Activated CD4-positive, alpha-beta T cell treated with anti-CD3 and anti-CD28 coated beads, Interleukin-2, amount 50 U/mL, for 48 hours (primary cell): ENCODE results near the gene PRAC2.

Experiments
- DNase-seq, 2 experiments: peaks; one replicate each; pipeline ENCODE4 v3.0.0-alpha.2; 2020

Gene PRAC2

DNA sequence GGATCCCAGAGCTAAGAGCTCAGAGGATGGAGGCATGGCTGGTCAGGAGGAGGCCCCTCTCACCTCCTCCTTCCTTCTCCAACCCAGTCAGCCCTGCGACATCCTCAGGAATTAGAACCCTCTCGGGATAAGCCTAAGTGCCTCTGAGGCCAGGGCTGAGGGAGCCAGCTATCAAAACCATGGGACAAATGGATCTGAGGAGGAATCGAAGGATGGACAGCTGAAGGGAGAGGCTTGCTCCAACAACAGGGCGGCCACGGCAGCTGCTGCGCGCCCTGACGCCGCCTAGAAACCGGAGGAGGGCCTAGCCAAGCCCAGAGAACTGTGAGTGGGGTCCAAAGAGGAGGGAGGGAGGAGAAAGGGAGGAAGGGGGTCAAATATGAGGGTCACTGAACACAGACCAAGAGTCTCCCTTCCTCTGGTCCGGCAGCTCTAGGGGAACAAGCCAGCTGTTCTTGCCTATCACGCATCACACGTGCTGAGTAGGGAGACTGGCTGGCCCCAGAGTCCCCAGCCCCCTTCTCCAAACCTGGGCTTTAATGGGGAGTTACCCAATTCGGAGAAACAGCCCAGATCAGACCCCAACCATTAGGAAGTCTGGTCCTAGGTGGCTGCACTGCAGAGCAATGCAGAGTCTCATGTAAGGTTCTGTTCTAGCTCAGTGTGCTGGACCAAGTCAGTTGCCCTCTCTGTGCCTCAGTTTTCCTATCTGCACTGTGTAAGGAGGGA lies 11.5 kb downstream of the PRAC2 start:
- DNase-seq = no peak

- DNase-seq = no peak
These were observed 12.0 kb downstream of the PRAC2 start for GRCh38 chr17:48735062-48735351.

GRCh38 chr17:48737330-48738043 lies 14.5 kb downstream of the PRAC2 start:
- DNase-seq = no peak

GRCh38 chr17:48738424-48738802 lies 15.4 kb downstream of the PRAC2 start:
- no peak for DNase-seq

DNA sequence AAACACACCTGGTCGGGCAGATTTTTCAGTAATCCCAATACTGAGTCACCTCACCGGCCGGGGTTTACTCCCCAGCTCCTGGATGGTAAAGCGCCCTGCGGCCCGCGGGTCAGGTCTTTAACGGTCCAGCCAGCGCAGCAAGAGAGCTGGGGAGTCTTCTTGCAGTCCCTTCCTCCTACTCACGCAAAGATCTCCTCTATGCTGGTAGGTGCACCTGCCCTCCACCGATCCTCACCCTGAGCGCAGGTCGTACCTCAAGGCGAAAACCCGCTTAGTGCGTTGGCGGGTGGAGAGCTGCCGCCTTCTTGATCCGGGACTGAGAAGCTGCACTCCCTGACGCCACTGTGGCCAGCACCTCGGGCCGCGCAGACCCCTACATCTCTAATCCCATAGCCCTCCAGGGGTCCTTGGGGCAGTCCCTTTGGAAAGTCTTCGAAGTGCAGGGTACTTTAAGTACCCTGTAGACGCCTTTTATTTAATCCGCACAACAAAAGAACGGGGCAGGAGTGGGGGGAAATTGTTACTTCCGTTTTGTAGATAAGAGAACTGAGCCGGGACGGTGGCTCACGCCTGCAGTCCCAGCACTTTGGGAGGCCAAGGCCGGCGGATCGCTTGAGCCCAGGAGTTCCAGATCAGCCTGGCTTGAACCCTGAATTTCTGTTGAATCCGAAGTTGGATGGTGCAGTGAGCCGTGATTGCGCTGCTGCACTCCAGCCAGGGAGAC lies 16.0 kb downstream of the PRAC2 start:
- DNase-seq = no peak

DNA sequence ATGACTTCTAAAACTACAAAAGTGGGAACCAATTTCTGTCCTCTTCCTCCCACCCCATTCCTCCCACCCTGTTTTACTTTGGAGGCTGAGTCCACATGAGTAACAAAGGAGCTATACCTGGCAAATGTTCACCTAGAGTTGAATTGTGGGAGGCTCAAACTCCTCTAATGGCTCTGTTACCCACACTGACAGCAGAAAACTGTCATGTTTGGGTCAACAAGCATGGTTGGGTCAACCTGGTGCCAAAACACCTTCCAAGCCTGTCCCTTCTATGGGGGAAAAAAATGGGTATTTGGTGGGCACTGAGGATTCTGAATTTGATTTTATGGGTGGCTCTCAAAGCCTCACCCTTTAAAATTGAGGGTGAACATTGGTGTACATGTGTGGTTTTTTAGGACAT lies 17.6 kb downstream of the PRAC2 start:
- no peak for DNase-seq

- no peak for DNase-seq
These were observed 22.6 kb downstream of the PRAC2 start for GRCh38 chr17:48745381-48746275.

DNA sequence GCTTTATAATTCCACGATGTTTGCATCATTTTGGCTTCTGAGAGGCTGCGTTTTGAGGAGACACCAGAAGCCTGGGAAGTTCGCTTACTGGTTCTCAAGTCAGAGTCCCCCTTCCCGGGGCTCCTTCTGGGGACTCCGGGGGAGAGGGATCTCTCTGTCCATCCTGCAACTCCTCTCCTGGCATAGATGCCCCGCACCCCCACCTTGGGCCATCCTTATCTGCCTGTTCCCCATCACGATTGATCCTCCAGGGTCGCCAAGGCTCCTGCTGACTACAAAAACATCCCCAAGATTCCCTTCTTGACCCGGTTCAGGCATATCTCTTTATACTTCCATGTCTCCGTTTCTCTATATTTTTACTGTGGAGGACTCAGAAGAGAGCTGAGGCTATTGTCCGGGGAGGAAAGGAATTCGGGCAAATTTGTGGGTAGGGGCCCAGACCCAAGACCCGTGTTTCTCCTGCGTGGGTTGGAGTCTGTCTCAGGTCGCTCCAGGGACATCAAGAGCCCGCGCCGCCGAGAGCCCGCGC lies 24.0 kb downstream of the PRAC2 start:
- no peak for DNase-seq

DNA sequence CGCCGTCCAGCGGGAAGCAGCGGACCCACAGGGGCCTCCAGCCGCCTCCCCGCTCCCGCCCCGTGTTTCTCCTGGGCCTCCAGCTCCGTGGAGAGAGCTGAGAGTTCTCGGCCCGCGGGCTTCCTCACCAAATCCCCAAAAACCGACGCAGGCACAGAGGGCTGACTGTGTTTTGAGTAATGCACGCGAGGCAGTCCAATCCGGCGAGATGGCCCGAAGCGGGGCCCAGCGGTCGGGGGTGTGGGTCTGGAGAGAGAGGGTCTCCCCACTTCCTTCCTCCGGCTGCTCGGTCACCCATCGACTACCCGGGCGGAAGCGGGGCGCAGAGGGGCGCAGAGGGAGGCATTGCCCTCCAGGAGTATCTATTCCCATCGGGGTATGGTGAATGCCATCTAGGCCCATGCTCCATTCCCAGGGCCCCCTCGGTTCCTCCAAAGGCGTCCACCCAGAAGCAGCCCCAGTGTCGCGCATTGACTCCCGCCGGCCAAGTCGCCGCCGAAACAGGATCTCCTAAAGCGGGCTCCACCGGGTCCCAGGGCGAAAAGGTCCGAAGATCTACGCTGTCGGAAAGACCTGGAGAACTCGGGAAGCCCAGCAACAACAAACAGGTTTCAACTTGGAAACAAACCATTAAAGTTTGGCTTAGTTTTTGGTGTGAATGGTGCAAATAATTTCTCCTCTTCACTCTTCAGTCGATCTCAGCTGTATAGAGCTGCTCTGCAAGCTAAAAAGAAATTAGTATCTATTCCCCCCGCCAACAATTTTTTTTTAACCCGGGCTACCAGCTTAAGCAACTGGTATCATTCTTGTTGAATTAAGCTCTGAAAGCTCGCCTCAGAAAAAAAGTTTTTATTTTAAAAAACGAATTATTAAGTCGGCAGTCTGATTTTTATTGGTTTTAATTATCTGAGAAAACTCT lies 24.7 kb downstream of the PRAC2 start:
- DNase-seq = no peak

GRCh38 chr17:48748718-48749566 lies 26.0 kb downstream of the PRAC2 start:
- DNase-seq = no peak

GRCh38 chr17:48749621-48750553 lies 26.9 kb downstream of the PRAC2 start:
- DNase-seq = no peak

GRCh38 chr17:48751172-48751571 lies 28.2 kb downstream of the PRAC2 start:
- no peak for DNase-seq

GRCh38 chr17:48751733-48752398 lies 28.9 kb downstream of the PRAC2 start:
- no peak for DNase-seq

DNA sequence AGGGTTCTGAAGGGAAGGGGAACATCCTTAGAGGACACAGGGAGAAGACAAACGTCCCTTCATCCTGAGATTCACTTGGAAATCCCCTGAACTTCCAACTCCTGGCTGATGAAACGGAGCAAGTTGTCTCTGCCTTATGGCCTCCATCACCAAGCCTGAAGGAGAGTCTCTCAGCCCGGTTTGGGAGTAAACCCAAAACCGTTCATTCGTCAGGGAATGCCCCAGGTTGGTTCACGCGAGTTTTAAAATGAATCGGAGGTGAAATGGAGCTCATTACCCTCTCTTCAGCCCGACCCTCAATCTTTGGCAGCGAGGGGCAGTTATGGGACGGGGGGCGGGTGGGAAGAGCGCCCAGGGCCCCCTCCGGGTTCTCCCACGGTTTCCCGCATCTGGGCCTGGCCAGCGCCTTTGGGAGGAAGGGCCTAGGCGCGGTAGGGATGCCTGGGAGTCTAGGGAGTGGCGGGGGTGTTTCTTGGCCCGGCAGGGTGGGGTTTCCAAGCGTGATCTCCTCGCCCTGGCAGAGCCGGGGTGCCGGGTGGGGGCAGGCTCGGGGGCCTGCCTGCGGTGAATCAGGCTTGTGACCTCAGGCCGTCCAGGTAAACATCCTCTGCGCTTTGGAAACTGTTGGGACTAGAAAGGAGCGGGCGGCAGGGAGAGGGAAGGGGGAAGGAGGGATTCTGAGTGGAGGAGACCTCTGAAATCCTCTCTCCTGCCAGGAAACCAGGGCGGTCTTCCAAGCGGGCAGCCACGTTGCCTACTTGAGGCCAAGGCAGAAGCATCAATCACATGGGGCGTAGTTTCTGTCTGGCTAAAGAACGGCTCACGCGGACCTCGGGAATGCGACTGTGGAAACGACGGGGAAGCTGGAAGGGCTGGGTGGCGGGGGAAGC lies 29.7 kb downstream of the PRAC2 start:
- DNase-seq = no peak

DNA sequence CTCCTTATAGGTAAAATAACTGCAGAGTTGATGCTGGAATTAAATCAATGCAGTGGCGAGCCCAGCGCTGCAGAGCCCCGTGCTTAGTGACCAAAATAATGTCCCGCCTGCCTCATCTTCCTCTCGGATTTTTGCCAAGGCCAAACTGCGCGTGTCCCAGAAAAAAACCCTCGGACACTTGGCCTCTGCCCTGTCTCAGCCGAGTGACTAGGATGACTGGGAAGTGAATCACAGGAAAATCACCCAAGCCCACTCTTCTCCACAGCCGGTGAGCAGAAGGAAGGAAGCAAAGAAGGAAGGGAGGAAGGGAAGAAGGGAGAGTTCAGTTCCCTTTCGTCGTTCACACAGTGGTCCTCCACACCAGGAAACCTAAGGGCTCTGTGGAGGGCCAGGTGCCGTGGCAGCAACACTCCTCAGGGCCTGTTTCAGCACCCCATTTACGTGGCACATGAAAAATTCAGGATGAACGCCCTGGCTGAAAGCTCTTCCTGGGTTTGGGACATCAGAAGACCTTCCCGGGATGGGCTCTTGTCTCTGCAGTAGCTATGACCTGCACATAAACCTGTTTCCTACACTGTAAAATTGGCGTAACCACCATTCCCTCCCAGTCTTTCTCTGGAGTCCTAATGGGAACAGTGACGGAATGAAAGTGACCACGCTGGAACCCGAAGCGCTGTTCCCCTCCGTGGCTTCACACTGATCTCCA lies 31.0 kb downstream of the PRAC2 start:
- no peak for DNase-seq

GRCh38 chr17:48754500-48755261 lies 31.7 kb downstream of the PRAC2 start:
- DNase-seq = no peak
